Activated naive CD8-positive, alpha-beta T cell (primary cell): Measurements from ENCODE around the gene NR4A1.

Experiments
- H3K27ac Mint-ChIP-seq: one replicate; pipeline ENCODE4 v1.8.0; 2021; ENCODE audit warnings: mixed read lengths
- H3K27me3 Mint-ChIP-seq: one replicate; pipeline ENCODE4 v1.8.0; 2021; ENCODE audit warnings: mixed read lengths
- H3K36me3 Mint-ChIP-seq: one replicate; pipeline ENCODE4 v1.8.0; 2021; ENCODE audit warnings: mixed read lengths
- H3K4me1 Mint-ChIP-seq: one replicate; pipeline ENCODE4 v1.8.0; 2021; ENCODE audit warnings: low read depth, mixed read lengths
- H3K4me3 Mint-ChIP-seq: one replicate; pipeline ENCODE4 v1.8.0; 2021; ENCODE audit warnings: mild to moderate bottlenecking, mixed read lengths
- H3K9me3 Mint-ChIP-seq: one replicate; pipeline ENCODE4 v1.8.0; 2021; ENCODE audit warnings: low read depth, mixed read lengths

The NR4A1 gene

DNA sequence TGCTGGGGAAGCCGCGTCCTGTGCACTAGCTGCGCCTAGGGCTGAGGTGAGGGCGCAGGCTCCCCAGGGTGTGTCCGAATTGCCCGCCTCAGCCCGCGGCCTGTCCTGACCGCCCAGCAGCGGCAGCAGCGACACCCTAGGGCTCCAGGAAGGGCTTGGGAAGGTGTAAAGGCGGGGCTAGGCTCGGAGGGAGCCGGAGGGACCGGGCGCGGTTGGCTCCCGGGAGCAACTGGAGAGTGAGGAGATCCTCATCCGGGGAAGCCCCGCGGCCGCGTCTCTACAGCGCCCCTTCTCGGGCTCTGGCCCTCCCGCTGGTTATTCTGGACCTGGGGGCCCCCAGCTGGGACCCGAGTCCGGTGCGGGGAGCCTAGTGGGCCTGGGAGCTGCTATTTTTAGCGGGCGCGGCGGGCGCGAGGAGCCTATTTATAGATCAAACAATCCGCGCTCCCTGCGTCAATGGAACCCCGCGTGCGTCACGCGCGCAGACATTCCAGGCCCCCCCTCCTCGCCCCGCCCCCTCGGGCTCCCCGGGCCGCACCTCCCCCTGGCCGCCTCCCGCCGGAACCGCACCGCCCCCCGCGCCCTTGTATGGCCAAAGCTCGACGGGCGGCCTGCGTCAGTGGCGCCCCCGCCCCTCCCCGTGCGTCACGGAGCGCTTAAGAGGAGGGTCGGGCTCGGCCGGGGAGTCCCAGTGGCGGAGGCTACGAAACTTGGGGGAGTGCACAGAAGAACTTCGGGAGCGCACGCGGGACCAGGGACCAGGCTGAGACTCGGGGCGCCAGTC is at the start of gene NR4A1:
TSS of gene NR4A1 (plus strand) at position 685 of the 784 bp plus-strand sequence. CDS start 2,887 bp downstream, outside the sequence.
- H3K4me1 Mint-ChIP-seq: peaks cover 35% of the 10 kb centered on the region
- peak within 1 kb of the TSS; percentile 90 for H3K27ac Mint-ChIP-seq
- peak within 1 kb of the TSS; percentile 96 for H3K4me3 Mint-ChIP-seq
- H3K27me3 Mint-ChIP-seq: no peaks in the 10 kb centered on the region
- no peaks in the 10 kb centered on the region for H3K9me3 Mint-ChIP-seq
- H3K36me3 Mint-ChIP-seq: peaks cover 2% of the 10 kb centered on the region

DNA sequence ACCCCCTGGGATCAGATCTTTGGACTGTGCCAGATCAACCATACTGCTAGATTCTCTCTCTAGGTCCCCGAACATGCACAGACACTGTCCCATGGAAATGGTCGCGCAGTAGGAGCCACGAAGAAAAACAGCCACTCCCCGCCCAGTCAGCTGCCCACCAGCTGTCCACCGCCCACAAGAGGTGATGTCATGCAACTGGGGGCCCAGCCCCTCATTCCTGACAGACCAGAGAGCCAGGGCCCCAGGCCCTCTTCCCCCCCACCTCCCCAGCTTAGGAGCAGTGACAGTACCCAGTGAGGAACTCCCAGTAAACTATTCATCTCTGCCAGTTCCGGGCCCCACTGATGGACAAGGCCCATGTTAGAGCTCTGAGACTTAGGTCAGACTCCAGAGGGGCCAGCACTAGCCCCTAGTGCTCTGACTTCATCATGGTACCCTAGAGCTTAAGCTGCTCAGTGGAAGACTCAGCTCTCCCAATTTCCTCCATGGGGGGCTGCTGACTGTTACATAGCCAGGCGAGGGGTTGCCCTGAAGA is 48.2 kb upstream of the NR4A1 start:
- Mint-ChIP-seq H3K4me3 (no peak overlapping the region), H3K27ac (no peak overlapping the region), H3K27me3 (no peaks in the 10 kb centered on the region), H3K36me3 (peaks cover 4% of the 10 kb centered on the region), H3K9me3 (no peaks in the 10 kb centered on the region), H3K4me1 (peaks cover 9% of the 10 kb centered on the region)

DNA sequence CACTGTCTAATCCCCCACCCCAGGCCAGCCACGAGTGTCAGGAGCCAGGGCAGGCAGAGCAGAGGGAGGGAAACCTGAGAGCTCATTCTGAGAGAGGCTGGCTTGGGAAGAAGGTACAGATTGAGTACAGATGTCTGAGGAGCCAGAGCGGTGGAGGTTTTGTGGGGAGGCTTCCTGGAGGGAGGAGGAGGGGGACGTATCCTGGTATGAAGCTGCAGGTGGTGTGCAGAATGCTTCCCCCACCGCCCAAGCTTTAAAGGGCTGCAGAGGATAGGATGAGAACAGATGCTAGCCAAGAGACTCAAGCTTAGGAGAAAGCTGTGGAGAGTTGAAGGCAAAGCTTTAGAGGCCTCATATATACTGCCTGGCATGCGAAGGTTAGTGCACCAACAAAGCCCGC is 47.7 kb upstream of the NR4A1 start:
- H3K36me3 Mint-ChIP-seq: peaks cover 2% of the 10 kb centered on the region
- H3K27me3 Mint-ChIP-seq: no peaks in the 10 kb centered on the region
- no peak overlapping the region for H3K4me3 Mint-ChIP-seq
- no peak overlapping the region for H3K27ac Mint-ChIP-seq
- H3K9me3 Mint-ChIP-seq: no peaks in the 10 kb centered on the region
- H3K4me1 Mint-ChIP-seq: peaks cover 14% of the 10 kb centered on the region

DNA sequence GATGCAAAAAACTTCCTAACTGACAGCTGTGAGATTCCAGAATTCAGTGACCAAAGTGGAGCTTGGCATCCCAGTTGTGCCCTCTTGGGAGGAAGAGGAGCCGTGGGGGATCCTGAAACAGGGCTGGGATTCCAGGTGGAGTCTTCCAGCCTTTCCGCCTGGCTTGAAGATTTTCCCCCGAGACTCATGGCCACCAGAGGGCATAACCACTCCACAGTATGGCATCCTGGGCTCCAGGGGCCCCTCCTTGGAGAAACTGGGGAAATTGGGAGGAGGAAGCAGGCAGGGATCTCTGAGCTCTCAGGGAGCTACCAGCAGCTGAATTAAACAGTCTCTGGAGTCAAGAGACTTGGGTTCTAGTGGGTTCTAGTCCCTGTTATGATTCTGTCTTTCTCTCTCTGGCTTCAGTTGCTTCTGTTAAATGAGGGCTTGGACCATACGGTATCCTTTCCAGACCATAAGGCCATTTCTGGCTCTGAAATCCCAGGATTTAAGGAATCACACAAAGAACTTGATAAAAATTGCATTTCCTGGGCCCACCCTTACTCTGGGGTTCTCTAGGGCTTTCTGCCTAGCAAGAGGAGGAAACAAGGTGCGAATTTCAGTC is 47.1 kb upstream of the NR4A1 start:
- no peaks in the 10 kb centered on the region for H3K9me3 Mint-ChIP-seq
- peaks cover 19% of the 10 kb centered on the region for H3K4me1 Mint-ChIP-seq
- H3K4me3 Mint-ChIP-seq: no peak overlapping the region
- no peak overlapping the region for H3K27ac Mint-ChIP-seq
- no peaks in the 10 kb centered on the region for H3K27me3 Mint-ChIP-seq
- H3K36me3 Mint-ChIP-seq: peaks cover 2% of the 10 kb centered on the region

DNA sequence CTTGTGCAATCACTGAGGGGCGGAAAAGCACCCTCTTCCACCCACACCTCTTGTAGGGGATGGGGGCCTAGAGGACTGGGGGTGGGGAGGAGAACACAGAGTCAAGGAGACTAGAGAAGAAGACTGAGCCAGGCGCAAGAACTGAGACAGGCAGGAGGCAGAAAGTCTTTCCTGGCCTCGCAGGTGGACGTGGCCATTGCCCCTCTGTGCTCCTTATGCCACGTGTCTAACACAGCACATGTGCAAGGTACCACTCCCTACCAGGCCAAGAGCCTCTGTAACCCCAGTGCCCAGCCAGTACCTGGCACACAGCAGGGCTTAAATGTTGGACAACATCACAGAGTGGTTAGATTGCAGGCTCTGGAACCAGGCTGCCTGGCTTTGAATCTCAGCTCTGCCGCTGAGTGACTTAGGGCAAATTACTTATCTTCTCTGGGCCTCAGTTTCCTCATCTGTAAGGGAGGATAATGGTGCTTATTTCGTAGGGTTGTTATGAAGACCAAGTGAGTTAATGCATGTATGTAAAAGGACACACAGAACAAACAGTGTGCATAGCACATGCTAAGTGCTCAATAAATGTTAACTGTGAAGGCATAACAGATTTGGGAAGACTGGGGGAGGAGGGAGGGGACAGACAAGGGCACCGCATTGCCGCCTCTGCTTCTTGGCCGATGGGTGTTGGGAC is 45.9 kb upstream of the NR4A1 start:
- no peak overlapping the region for H3K27ac Mint-ChIP-seq
- H3K4me3 Mint-ChIP-seq: peak overlapping the region; percentile 88
- H3K36me3 Mint-ChIP-seq: no peaks in the 10 kb centered on the region
- no peaks in the 10 kb centered on the region for H3K9me3 Mint-ChIP-seq
- H3K27me3 Mint-ChIP-seq: no peaks in the 10 kb centered on the region
- H3K4me1 Mint-ChIP-seq: peaks cover 22% of the 10 kb centered on the region

DNA sequence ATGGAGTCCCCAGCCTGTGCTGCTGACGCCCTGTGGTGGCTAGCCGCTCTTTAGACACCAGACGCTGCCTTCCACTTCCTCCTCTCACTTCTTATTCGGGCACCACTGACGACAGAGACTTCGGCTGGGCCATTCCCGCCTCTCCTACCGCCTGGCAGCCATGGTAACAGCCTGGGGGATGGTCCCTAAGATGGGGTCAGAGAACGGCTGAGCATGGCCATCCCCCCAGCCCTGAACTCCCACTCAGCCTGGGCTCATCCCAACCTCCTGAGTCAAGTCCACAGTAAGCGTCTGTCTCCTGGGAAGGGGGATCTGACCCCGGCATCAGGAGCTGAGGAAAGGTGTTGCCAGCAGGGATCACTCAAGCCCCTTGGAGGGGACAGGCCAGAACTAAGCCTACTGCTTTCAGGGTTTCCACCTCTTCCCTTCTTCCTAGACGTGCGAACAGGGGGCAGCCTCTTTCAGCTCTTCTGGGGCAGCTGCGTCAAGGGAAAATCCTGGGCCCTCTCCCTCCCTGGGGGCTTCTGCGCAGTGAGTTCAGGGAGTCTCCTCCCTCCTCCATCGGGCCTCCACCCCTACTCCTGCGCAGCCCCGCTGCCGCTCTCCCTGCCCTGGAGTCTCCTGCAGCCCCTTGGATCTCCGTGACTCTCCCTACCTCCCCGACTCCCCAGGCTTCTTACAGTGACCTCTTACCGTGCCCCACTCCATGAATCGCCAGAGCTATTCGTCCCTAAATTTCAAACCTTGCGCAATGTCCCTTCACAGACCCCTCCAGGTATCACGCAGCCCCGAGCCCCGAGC is 45.1 kb upstream of the NR4A1 start:
- Mint-ChIP-seq H3K4me1 (peaks cover 22% of the 10 kb centered on the region), H3K27me3 (no peaks in the 10 kb centered on the region), H3K9me3 (no peaks in the 10 kb centered on the region), H3K27ac (peak overlapping the region; percentile 34), H3K4me3 (peak overlapping the region; percentile 88), H3K36me3 (no peaks in the 10 kb centered on the region)

DNA sequence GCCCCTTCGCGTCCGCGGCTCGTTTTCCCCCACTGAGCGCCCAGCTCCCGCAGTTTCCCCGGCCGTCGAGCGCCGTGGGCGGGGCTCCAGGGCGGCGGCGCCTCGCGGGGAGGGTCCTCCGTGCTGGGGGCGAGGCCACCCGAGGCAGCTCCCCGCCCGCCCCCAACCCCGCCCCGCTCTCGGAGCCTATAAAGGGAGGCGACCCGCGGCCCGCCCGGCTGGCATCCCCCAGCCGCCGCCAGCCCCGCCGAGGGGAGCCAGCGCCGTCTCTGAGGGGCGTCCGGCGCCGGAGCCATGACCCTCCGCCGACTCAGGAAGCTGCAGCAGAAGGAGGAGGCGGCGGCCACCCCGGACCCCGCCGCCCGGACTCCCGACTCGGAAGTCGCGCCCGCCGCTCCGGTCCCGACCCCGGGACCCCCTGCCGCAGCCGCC is 44.5 kb upstream of the NR4A1 start, which contains the start of gene TAMALIN:
TSS of gene TAMALIN (plus strand) at position 221 of the 432 bp plus-strand sequence. CDS start at position 295, 74 bp downstream.
- Mint-ChIP-seq H3K4me1 (peaks cover 22% of the 10 kb centered on the region), H3K27ac (peak within 1 kb of the TSS; percentile 87)

DNA sequence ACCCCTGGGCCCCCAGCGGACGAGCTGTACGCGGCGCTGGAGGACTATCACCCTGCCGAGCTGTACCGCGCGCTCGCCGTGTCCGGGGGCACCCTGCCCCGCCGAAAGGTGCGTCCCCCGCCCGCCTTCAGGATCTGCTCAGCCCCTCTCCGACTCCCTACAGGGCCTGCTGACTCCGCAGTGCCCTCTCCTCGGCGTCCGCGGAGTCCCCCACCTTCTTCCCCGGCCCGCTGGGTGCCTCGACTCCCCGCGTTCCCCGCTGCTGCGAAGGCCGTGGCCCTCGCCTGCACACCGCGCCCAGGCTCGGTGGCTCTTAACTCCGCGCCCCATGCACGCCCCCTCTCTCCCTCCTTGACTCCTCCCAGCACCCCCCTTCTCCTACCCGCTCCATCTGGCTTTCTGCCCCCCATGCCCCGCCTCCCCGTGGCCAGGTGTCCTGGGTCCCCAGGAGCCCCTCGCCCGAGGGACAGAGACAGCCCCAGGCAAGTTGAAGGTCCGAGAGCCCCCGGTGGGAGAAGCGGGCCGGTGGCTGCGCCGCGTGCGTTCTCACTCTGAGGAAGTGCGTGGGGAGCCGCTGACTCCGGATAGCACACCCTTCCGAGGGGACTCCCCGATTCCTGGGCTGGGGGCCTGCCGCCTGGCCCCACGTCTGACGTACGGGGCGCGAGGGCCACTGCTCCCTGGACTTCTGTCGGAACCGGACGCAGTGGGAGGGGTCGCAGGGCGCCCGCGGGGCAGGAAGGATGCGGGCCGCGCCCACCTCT is 43.9 kb upstream of the NR4A1 start:
- H3K9me3 Mint-ChIP-seq: no peaks in the 10 kb centered on the region
- H3K36me3 Mint-ChIP-seq: no peaks in the 10 kb centered on the region
- peaks cover 22% of the 10 kb centered on the region for H3K4me1 Mint-ChIP-seq
- H3K27ac Mint-ChIP-seq: peak overlapping the region; percentile 87
- peak overlapping the region; percentile 91 for H3K4me3 Mint-ChIP-seq
- no peaks in the 10 kb centered on the region for H3K27me3 Mint-ChIP-seq

More for the DNA sequence above, 44.5 kb upstream of the NR4A1 start, which contains the start of gene TAMALIN:
- H3K27me3 Mint-ChIP-seq: no peaks in the 10 kb centered on the region
- H3K4me3 Mint-ChIP-seq: peak within 1 kb of the TSS; percentile 91
- H3K9me3 Mint-ChIP-seq: no peaks in the 10 kb centered on the region
- no peaks in the 10 kb centered on the region for H3K36me3 Mint-ChIP-seq

DNA sequence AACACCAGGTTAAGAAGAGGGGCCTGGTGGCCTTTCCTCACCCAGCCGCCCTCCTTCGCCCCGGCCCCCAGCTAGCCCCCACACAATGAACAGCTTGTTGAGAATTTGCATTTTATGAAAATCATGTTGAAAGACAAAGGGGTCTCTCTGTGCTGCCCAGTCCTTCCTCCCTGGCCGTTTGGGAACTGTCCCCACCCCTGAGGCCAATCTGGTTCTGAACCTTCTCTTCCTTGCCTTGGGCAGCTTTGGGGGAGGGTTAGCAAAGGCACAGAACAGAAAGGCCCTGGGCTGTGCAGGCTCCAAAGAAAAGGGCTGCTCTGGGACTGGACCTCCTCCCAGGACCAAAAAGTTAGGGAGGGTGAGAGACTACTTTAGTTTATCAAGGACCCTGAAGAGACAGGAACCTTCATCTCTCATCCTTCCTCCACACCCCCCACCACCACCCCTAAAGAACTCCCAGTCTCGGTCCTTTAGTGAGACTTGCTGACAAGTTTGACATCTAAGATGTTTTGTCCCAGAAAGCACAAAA is 43.2 kb upstream of the NR4A1 start:
- H3K27ac Mint-ChIP-seq: peak overlapping the region; percentile 84
- no peaks in the 10 kb centered on the region for H3K9me3 Mint-ChIP-seq
- H3K4me1 Mint-ChIP-seq: peaks cover 22% of the 10 kb centered on the region
- peak overlapping the region; percentile 91 for H3K4me3 Mint-ChIP-seq
- H3K36me3 Mint-ChIP-seq: no peaks in the 10 kb centered on the region
- H3K27me3 Mint-ChIP-seq: no peaks in the 10 kb centered on the region

DNA sequence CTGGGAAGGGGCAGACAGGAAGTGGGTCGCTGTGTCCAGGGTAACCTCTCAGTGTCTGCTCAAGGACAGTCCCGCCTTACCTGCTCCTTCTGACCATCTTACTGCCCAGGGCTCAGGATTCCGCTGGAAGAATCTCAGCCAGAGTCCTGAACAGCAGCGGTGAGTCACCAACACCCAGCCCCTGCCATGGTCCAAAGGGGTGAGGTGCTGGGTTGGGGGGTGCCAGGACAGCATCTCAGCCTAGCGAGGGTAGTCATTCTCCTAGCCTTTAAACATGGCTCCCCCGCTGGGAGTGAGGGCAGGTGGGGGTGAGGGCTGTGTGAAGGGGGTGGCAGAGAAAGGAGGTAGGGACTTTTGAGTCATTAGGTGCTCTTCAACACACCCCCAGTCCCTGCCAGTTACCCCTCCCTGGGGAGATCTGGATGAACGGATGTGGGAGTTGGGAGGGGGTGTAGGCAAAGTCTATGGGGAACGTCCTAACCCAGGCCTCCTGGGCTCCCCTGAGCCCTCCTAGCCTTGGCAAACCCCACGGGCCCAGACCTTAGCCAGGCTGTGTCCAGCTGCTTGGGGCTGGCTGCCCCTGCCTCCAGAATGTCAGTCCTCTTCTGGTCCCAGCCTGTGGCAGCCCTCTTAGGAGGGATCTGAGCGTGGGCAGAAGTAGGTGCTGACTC is 42.0 kb upstream of the NR4A1 start:
- no peaks in the 10 kb centered on the region for H3K36me3 Mint-ChIP-seq
- no peaks in the 10 kb centered on the region for H3K9me3 Mint-ChIP-seq
- no peak overlapping the region for H3K27ac Mint-ChIP-seq
- peaks cover 23% of the 10 kb centered on the region for H3K4me1 Mint-ChIP-seq
- H3K4me3 Mint-ChIP-seq: no peak overlapping the region
- H3K27me3 Mint-ChIP-seq: no peaks in the 10 kb centered on the region

DNA sequence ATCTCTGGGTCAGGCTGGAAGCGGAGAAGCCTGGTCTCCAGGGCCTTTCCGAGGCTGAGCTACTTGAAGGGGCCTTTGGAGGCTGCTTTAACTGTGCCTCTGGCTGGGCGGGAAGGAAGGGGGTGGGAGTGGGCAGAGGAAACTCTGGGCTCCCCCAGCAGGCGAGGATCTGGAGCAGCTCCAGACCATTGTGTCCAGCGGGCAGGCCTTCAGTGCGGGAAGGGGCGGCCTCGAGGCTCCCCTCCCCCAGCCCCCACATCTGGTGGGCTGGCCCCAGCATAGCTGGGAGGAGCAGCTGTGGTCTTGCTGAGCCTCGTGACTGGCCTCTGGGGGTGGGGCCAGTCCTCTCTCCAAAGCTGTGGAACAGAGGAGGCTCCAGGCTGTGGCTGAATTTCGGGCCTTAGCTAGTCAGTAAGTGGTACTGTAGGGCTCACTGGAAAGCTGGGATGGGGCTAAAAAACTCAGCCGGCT is 41.1 kb upstream of the NR4A1 start:
- H3K4me3 Mint-ChIP-seq: no peak overlapping the region
- no peak overlapping the region for H3K27ac Mint-ChIP-seq
- no peaks in the 10 kb centered on the region for H3K27me3 Mint-ChIP-seq
- no peaks in the 10 kb centered on the region for H3K9me3 Mint-ChIP-seq
- peaks cover 23% of the 10 kb centered on the region for H3K4me1 Mint-ChIP-seq
- H3K36me3 Mint-ChIP-seq: no peaks in the 10 kb centered on the region

DNA sequence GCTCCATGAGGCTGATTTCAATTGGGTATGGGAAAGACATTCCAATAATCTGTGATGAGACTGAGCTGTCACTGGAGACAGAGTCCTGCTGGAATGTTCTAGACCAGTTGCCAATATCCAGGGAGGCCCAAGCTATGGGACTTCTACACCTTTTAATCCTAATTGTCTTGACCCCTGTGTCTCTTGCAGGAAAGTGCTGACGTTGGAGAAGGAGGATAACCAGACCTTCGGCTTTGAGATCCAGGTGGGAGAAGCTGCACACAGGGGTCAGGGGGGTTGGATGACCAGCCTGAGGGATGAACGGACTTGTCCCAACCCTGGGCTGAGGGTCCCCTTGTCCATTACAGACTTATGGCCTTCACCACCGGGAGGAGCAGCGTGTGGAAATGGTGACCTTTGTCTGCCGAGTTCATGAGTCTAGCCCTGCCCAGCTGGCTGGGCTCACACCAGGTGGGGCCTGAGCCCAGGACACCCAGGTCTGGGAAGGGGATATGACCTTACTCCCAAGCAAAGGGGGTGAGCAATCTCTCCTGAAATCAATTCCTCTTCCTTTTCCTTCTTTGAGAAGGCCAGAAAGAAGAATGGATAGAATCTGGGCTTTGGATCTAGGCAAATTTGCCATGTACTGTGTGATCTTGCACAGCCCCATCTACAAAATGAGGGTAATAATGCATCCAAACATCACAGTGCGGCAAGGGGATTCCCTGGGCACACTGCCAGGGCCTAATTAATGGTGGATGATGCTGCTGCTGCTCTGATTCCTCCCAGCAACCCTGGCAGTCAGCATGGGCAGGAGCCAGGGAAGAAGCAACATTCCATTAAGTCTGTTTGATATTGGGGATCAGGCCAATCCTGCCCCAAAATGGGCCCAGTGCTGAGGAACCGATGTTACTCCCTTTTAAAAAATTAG is 40.3 kb upstream of the NR4A1 start:
- Mint-ChIP-seq H3K9me3 (no peaks in the 10 kb centered on the region), H3K27me3 (no peaks in the 10 kb centered on the region), H3K4me1 (peaks cover 20% of the 10 kb centered on the region), H3K36me3 (no peaks in the 10 kb centered on the region), H3K4me3 (no peak overlapping the region), H3K27ac (no peak overlapping the region)
